ENCODE data around the gene WDFY4.

The WDFY4 gene

DNA sequence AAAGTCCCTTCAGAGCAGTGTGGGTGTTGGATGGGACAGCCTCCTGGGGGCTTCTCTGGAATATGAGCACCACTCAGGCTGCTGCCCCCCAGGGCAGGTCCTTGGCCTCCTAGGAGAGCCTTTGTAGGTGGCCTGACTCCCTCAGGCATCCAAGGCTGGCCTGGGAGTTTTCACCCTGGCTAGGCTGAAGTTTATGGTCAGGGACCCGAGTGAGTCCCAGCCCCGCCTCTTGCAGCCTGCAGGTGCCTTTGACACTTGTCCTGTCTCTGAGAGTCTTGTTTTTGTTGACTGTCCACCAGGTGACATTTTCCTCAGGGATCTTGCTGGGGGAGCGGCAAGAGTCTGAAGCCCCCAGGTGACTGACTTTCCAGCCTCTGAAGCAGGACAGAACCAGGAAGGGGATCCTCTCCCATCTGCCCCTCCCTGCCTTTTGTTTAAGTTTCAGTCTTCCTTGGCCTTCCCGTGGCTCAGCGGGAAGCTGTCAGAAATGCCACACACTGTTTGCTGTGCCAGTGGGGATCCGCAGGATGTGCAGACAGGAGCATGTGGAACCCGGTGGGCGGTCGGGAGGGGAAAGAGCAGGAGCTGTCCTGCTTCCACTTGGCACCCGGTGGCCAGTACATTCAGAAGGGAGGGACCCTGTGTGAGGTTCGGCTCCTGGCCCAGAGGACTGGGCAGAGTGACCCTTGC is 195.5 kb downstream of the WDFY4 start:
- no peak for ATAC-seq
- TF ChIP-seq, protein P1, sequence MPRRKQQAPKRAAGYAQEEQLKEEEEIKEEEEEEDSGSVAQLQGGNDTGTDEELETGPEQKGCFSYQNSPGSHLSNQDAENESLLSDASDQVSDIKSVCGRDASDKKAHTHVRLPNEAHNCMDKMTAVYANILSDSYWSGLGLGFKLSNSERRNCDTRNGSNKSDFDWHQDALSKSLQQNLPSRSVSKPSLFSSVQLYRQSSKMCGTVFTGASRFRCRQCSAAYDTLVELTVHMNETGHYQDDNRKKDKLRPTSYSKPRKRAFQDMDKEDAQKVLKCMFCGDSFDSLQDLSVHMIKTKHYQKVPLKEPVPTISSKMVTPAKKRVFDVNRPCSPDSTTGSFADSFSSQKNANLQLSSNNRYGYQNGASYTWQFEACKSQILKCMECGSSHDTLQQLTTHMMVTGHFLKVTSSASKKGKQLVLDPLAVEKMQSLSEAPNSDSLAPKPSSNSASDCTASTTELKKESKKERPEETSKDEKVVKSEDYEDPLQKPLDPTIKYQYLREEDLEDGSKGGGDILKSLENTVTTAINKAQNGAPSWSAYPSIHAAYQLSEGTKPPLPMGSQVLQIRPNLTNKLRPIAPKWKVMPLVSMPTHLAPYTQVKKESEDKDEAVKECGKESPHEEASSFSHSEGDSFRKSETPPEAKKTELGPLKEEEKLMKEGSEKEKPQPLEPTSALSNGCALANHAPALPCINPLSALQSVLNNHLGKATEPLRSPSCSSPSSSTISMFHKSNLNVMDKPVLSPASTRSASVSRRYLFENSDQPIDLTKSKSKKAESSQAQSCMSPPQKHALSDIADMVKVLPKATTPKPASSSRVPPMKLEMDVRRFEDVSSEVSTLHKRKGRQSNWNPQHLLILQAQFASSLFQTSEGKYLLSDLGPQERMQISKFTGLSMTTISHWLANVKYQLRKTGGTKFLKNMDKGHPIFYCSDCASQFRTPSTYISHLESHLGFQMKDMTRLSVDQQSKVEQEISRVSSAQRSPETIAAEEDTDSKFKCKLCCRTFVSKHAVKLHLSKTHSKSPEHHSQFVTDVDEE (CRISPR knock-in tag; IDR thresholded peaks at IDR 0.05): no peak
- TF ChIP-seq ZC3H10 (CRISPR knock-in tag; IDR thresholded peaks at IDR 0.05) (no peak), OSR1 (CRISPR knock-in tag; IDR thresholded peaks at IDR 0.05) (no peak), TOX (CRISPR knock-in tag; IDR thresholded peaks at IDR 0.05; ENCODE audit: borderline replicate concordance) (no peak)

DNA sequence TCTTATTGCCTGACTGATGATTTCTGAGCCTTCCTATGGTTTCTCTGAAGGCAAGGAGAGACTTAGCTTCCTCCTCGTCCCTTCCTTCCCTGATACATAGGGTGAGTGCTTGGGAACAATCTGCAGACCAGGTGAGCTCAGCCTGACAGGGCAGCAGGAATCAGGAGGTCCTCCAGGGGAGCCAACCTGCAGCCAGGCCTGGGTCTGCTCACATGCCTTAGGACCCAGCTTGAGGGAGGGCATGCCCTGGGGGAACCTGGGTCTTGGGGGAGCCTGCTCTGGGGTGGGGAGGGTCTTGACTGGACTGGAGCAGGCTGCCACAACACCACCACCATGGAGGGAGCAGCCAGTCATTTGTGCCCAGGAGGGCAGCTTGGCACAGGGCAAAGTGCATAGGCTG is 197.3 kb downstream of the WDFY4 start:
- ATAC-seq: no peak
- TF ChIP-seq ESRRG (CRISPR knock-in tag; IDR thresholded peaks at IDR 0.05) (no peak), TCF4 (CRISPR knock-in tag; IDR thresholded peaks at IDR 0.05; ENCODE audit: borderline replicate concordance) (no peak), TOX (CRISPR knock-in tag; IDR thresholded peaks at IDR 0.05; ENCODE audit: borderline replicate concordance) (no peak), GLIS3 (CRISPR knock-in tag; IDR thresholded peaks at IDR 0.05) (no peak), SNAI2 (CRISPR knock-in tag; IDR thresholded peaks at IDR 0.05) (no peak), ZFP3 (CRISPR knock-in tag; IDR thresholded peaks at IDR 0.05) (no peak), ZC3H10 (CRISPR knock-in tag; IDR thresholded peaks at IDR 0.05) (no peak), ZNF70 (CRISPR knock-in tag; IDR thresholded peaks at IDR 0.05) (no peak), CSDC2 (CRISPR knock-in tag; IDR thresholded peaks at IDR 0.05) (no peak), BACH2 (CRISPR knock-in tag; IDR thresholded peaks at IDR 0.05; ENCODE audit: borderline replicate concordance) (no peak), PPARA (CRISPR knock-in tag; IDR thresholded peaks at IDR 0.05; ENCODE audit: borderline replicate concordance) (no peak)
- TF ChIP-seq, protein P2, sequence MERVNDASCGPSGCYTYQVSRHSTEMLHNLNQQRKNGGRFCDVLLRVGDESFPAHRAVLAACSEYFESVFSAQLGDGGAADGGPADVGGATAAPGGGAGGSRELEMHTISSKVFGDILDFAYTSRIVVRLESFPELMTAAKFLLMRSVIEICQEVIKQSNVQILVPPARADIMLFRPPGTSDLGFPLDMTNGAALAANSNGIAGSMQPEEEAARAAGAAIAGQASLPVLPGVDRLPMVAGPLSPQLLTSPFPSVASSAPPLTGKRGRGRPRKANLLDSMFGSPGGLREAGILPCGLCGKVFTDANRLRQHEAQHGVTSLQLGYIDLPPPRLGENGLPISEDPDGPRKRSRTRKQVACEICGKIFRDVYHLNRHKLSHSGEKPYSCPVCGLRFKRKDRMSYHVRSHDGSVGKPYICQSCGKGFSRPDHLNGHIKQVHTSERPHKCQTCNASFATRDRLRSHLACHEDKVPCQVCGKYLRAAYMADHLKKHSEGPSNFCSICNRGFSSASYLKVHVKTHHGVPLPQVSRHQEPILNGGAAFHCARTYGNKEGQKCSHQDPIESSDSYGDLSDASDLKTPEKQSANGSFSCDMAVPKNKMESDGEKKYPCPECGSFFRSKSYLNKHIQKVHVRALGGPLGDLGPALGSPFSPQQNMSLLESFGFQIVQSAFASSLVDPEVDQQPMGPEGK (CRISPR knock-in tag; IDR thresholded peaks at IDR 0.05; ENCODE audit: borderline replicate concordance): no peak
- TF ChIP-seq, protein P1 (CRISPR knock-in tag; IDR thresholded peaks at IDR 0.05): no peak
- TF ChIP-seq, protein P3, sequence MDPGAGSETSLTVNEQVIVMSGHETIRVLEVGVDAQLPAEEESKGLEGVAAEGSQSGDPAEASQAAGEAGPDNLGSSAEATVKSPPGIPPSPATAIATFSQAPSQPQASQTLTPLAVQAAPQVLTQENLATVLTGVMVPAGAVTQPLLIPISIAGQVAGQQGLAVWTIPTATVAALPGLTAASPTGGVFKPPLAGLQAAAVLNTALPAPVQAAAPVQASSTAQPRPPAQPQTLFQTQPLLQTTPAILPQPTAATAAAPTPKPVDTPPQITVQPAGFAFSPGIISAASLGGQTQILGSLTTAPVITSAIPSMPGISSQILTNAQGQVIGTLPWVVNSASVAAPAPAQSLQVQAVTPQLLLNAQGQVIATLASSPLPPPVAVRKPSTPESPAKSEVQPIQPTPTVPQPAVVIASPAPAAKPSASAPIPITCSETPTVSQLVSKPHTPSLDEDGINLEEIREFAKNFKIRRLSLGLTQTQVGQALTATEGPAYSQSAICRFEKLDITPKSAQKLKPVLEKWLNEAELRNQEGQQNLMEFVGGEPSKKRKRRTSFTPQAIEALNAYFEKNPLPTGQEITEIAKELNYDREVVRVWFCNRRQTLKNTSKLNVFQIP (CRISPR knock-in tag; IDR thresholded peaks at IDR 0.05; ENCODE audit: borderline replicate concordance, low read depth): no peak

DNA sequence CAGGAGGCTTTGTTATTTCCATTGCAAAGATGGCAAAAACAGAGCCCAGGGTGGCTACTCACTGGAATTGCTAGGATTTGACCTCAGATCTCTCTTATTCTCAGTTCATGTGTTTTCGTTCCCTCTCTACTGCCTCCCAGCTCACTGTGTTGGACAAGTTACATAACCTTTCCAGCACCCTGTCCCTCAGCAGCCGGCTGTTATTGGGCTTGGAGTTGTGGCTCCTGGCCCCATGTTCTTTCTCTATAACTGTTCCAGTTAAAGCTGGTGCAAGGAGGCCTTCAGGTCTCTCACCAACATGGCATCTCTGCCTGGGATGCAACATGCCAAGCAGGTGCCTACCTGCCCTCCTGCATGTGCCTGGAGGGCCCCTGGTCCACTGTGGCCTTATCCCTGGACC is 198.2 kb downstream of the WDFY4 start:
- TF ChIP-seq PPARA (CRISPR knock-in tag; IDR thresholded peaks at IDR 0.05; ENCODE audit: borderline replicate concordance): no peak
- TF ChIP-seq, protein P1 (CRISPR knock-in tag; IDR thresholded peaks at IDR 0.05): no peak
- no peak for TF ChIP-seq BACH2 (CRISPR knock-in tag; IDR thresholded peaks at IDR 0.05; ENCODE audit: borderline replicate concordance)
- no peak for TF ChIP-seq ZNF70 (CRISPR knock-in tag; IDR thresholded peaks at IDR 0.05)
- TF ChIP-seq, protein P2 (CRISPR knock-in tag; IDR thresholded peaks at IDR 0.05; ENCODE audit: borderline replicate concordance): no peak
- no peak for TF ChIP-seq ZNF8 (CRISPR knock-in tag; IDR thresholded peaks at IDR 0.05)
- no peak for TF ChIP-seq SNAI2 (CRISPR knock-in tag; IDR thresholded peaks at IDR 0.05)
- no peak for TF ChIP-seq ESRRG (CRISPR knock-in tag; IDR thresholded peaks at IDR 0.05)
- no peak for TF ChIP-seq ZFP3 (CRISPR knock-in tag; IDR thresholded peaks at IDR 0.05)
- TF ChIP-seq, protein P4, sequence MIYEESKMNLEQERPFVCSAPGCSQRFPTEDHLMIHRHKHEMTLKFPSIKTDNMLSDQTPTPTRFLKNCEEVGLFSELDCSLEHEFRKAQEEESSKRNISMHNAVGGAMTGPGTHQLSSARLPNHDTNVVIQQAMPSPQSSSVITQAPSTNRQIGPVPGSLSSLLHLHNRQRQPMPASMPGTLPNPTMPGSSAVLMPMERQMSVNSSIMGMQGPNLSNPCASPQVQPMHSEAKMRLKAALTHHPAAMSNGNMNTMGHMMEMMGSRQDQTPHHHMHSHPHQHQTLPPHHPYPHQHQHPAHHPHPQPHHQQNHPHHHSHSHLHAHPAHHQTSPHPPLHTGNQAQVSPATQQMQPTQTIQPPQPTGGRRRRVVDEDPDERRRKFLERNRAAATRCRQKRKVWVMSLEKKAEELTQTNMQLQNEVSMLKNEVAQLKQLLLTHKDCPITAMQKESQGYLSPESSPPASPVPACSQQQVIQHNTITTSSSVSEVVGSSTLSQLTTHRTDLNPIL (CRISPR knock-in tag; IDR thresholded peaks at IDR 0.05; ENCODE audit: low read depth): no peak
- no peak for TF ChIP-seq TOX (CRISPR knock-in tag; IDR thresholded peaks at IDR 0.05; ENCODE audit: borderline replicate concordance)
- no peak for ATAC-seq
